ELF-1 (cell line): ENCODE measurements around the gene SNRPA.

Source experiments
- DNase-seq: peaks from one replicate; pipeline ENCODE4 v3.0.0-alpha.2; 2016; ENCODE audit warnings: low read depth, low spot score

SNRPA gene

GRCh38 chr19:40750874-40751537 is at the start of gene SNRPA:
SNRPA (plus strand) TSS chr19:40751203; CDS start chr19:40751409, 206 bp downstream.
- peak; percentile 99 for DNase-seq

GRCh38 chr19:40701758-40702157 is 49.2 kb upstream of the SNRPA start:
- no peak for DNase-seq

- DNase-seq, result peak; percentile 88
Observed at GRCh38 chr19:40702337-40703012, 48.5 kb upstream of the SNRPA start.

- DNase-seq, result no peak
Observed at GRCh38 chr19:40703029-40703755, 47.8 kb upstream of the SNRPA start.

GRCh38 chr19:40704491-40705361 is 46.3 kb upstream of the SNRPA start:
- DNase-seq, result no peak

GRCh38 chr19:40705362-40705651 is 45.7 kb upstream of the SNRPA start:
- no peak for DNase-seq

- DNase-seq, result no peak
Observed at GRCh38 chr19:40705950-40706619, 44.9 kb upstream of the SNRPA start.

- no peak for DNase-seq
Observed at GRCh38 chr19:40707615-40708014, 43.4 kb upstream of the SNRPA start.

GRCh38 chr19:40709817-40710216 is 41.2 kb upstream of the SNRPA start:
- DNase-seq, result no peak

GRCh38 chr19:40713939-40714338 is 37.1 kb upstream of the SNRPA start:
- DNase-seq, result no peak

GRCh38 chr19:40714441-40715299 is 36.3 kb upstream of the SNRPA start:
- DNase-seq, result peak; percentile 95

- DNase-seq, result no peak
Observed at GRCh38 chr19:40716031-40716481, 34.9 kb upstream of the SNRPA start.

- DNase-seq, result peak; percentile 97
Observed at GRCh38 chr19:40716482-40717324, 34.3 kb upstream of the SNRPA start, which contains the start of the genes COQ8B and ITPKC. COQ8B (minus strand) TSS chr19:40716886; CDS start chr19:40714632, 2,254 bp downstream. ITPKC (plus strand) TSS chr19:40717112; CDS start chr19:40717136, 24 bp downstream.

GRCh38 chr19:40717325-40717879 is 33.6 kb upstream of the SNRPA start:
- peak; percentile 62 for DNase-seq

- peak; percentile 54 for DNase-seq
Observed at GRCh38 chr19:40717880-40718773, 32.9 kb upstream of the SNRPA start.

- peak; percentile 73 for DNase-seq
Observed at GRCh38 chr19:40718774-40719391, 32.1 kb upstream of the SNRPA start.

GRCh38 chr19:40719414-40719894 is 31.5 kb upstream of the SNRPA start:
- DNase-seq, result no peak
